ENCODE measurements around the gene GRIK4. TPM values are rescaled to one million over a fixed set of nuclear protein-coding genes. Genes with fewer than 3 reads are reported as not detected.

The GRIK4 gene
- total RNA-seq, 6 experiments from 2014 or later: 0.07 to 0.11 TPM; not detected in 4

DNA sequence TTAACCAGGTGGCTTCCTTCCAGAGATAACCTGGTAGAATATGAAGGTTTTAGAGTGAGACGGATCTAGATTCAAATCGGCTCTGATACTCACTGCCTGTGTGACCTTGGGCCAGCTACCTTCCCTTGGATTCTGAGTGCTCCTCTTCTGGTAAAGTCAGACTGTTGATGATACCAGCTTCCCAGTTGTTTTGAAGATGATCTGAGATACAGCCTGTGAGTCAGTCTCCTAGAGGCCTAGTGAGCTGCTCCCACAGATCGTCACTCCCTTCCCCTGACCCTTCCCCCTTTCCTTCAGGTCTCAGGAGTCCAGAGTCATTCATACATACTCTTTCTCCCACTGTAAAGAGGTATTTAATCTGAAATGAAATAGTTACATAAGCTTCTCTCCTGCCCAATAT, 207.8 kb downstream of the GRIK4 start:
- TF ChIP-seq POLR2A (IDR thresholded peaks at IDR 0.05): no peak
- TF ChIP-seq, protein P1, sequence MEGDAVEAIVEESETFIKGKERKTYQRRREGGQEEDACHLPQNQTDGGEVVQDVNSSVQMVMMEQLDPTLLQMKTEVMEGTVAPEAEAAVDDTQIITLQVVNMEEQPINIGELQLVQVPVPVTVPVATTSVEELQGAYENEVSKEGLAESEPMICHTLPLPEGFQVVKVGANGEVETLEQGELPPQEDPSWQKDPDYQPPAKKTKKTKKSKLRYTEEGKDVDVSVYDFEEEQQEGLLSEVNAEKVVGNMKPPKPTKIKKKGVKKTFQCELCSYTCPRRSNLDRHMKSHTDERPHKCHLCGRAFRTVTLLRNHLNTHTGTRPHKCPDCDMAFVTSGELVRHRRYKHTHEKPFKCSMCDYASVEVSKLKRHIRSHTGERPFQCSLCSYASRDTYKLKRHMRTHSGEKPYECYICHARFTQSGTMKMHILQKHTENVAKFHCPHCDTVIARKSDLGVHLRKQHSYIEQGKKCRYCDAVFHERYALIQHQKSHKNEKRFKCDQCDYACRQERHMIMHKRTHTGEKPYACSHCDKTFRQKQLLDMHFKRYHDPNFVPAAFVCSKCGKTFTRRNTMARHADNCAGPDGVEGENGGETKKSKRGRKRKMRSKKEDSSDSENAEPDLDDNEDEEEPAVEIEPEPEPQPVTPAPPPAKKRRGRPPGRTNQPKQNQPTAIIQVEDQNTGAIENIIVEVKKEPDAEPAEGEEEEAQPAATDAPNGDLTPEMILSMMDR (IDR thresholded peaks at IDR 0.05): no peak
- H3K4me1 ChIP-seq: no peaks in the 10 kb centered on the region
- WGBS (ENCODE audit: insufficient coverage, low coverage, low lambda C conversion rate, missing lambda C conversion rate): 61% methylated on average over 3 of the region's 3 CpGs
- no peak for DNase-seq
- no peak overlapping the region for H3K4me3 ChIP-seq
- no peak overlapping the region for H3K27ac ChIP-seq
- H3K36me3 ChIP-seq: no peaks in the 10 kb centered on the region
- intact Hi-C loops (cut with DNase I): no loop called here
- ATAC-seq: no peak
- H3K27me3 ChIP-seq: no peaks in the 10 kb centered on the region
- no peaks in the 10 kb centered on the region for H3K9me3 ChIP-seq

DNA sequence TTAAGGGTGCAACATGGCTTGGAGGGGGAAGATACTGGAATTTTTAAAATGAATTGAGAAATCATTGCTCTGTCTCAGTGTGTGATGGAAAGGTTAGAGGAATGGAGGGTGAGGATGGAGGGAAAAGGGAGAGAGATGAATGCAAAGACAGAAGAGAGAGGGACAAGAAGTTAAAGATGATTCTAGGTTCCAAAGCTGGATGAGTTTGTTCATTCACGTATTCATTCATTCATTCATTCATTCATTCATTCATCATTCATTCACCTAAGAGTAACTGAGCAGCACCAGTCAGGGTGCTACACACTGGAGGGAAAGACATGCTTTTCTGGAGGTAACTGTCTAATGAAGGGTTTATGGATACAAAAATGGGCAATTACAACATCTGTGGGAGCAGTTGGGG, 209.2 kb downstream of the GRIK4 start:
- DNase-seq (no peak), ATAC-seq (no peak)
- intact Hi-C loops (cut with DNase I): no loop called here

DNA sequence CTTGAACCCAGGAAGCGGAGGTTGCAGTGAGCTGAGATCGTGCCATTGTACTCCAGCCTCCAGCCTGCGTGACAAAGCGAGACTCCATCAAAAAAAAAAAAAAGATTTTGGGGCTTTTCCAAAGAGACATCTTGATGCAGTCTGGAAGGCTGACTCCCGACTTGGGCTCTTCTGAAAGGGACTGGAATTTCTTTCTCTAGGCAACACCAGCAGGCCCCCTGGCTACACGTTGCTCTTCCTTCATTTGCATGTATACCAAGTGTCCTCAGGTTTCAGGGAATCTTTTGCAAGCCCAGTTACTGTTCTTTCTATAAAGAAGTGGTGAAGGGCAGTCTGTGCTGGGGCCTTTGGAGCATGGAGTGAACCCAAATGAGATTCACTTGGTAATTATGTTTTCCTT, 211.0 kb downstream of the GRIK4 start:
- H3K9me3 ChIP-seq: peaks cover 0 to 4% (median 1%) of the 10 kb centered on the region in 4 donors
- no peaks in the 10 kb centered on the region for H3K36me3 ChIP-seq
- ATAC-seq: no peak
- intact Hi-C loops (cut with DNase I): no loop called here
- no peak for DNase-seq
- H3K4me3 ChIP-seq: no peak overlapping the region
- no peaks in the 10 kb centered on the region for H3K27me3 ChIP-seq
- no peaks in the 10 kb centered on the region for H3K4me1 ChIP-seq
- WGBS (ENCODE audit: insufficient coverage, low coverage, low lambda C conversion rate, missing lambda C conversion rate): 49% methylated on average over 2 of the region's 6 CpGs
- H3K27ac ChIP-seq: no peak overlapping the region
- TF ChIP-seq, protein P1 (IDR thresholded peaks at IDR 0.05): no peak
- no peak for TF ChIP-seq POLR2A (IDR thresholded peaks at IDR 0.05)

More for the DNA sequence above, 209.2 kb downstream of the GRIK4 start:
- H3K9me3 ChIP-seq: no peaks in the 10 kb centered on the region
- TF ChIP-seq, protein P1 (IDR thresholded peaks at IDR 0.05): no peak
- no peak for TF ChIP-seq POLR2A (IDR thresholded peaks at IDR 0.05)
- H3K36me3 ChIP-seq: no peaks in the 10 kb centered on the region
- H3K27ac ChIP-seq: no peak overlapping the region
- H3K4me3 ChIP-seq: no peak overlapping the region
- no peaks in the 10 kb centered on the region for H3K27me3 ChIP-seq
- H3K4me1 ChIP-seq: no peaks in the 10 kb centered on the region
- 37% methylated on average over 1 of the region's 1 CpG for WGBS (ENCODE audit: insufficient coverage, low coverage, low lambda C conversion rate, missing lambda C conversion rate)

DNA sequence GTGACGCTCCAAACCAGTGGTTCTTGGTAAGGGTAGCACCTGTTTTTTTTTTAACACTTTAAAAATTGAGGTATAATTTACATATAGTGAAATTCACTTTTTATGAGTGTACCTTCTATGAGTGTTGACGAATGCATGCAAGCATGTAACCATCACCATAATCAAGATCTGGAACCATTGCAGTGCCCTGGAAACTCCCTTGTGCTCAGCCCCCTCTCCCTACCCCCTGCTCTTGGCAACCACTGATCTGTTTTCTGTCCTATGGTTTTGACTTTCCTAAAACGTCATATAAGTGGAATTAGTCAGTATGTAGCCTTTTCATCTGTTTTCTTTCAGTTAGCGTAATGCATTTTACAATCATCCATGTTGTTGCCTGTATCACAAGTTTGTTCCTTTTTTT, 212.2 kb downstream of the GRIK4 start:
- Histone ChIP-seq H3K9me3 (peaks cover 0 to 9% (median 4%) of the 10 kb centered on the region in 4 donors), H3K27me3 (no peaks in the 10 kb centered on the region), H3K36me3 (no peaks in the 10 kb centered on the region), H3K4me1 (no peaks in the 10 kb centered on the region), H3K27ac (no peak overlapping the region), H3K4me3 (no peak overlapping the region)
- no peak for ATAC-seq
- TF ChIP-seq, protein P1 (IDR thresholded peaks at IDR 0.05): no peak
- TF ChIP-seq POLR2A (IDR thresholded peaks at IDR 0.05): no peak
- WGBS (ENCODE audit: insufficient coverage, low coverage, low lambda C conversion rate, missing lambda C conversion rate): 81% methylated on average over 4 of the region's 4 CpGs
- intact Hi-C loops (cut with DNase I): no loop called here
- DNase-seq: no peak

DNA sequence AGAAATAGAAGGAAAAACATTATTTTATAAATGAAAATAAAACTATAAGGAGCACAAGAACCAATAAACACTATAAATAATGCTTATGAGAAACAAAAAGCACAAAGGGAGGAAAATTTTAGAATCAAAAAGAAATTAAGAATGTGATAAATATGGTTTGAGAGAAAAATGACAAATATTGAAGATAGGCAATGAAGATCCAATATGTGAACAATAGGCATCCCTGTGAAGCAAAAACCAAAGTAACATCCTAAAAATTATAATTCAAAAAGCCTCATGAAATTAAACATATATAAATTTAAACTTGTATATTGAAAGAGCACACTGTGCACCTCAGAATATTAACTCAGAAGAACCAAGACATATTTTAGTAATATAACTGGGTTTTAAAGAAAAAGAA, 216.2 kb downstream of the GRIK4 start:
- DNase-seq (no peak), ATAC-seq (no peak)
- TF ChIP-seq, protein P1 (IDR thresholded peaks at IDR 0.05): no peak
- no peak for TF ChIP-seq POLR2A (IDR thresholded peaks at IDR 0.05)
- intact Hi-C loops (cut with DNase I): no loop called here
- H3K9me3 ChIP-seq: peaks cover 0 to 9% (median 4%) of the 10 kb centered on the region in 4 donors
- no peaks in the 10 kb centered on the region for H3K36me3 ChIP-seq
- no peak overlapping the region for H3K27ac ChIP-seq
- H3K27me3 ChIP-seq: no peaks in the 10 kb centered on the region
- no peak overlapping the region for H3K4me3 ChIP-seq
- H3K4me1 ChIP-seq: no peaks in the 10 kb centered on the region
